ENCODE measurements around the gene PCBP3.
A peak's percentile ranks its signal among the peaks of the same experiment; 100 is the strongest.
"Not testable (repeated sequence)": the region's sequence is repeated elsewhere in the genome, so short reads cannot be mapped to it uniquely, and the experiment has no call there.

Gene PCBP3

GRCh38 chr21:45885930-45886601 lies 242.5 kb downstream of the PCBP3 start:
- DNase-seq, result not testable (repeated sequence)

- no peak for DNase-seq
Measured at GRCh38 chr21:45886610-45887026, 243.1 kb downstream of the PCBP3 start.

GRCh38 chr21:45887120-45887611 lies 243.6 kb downstream of the PCBP3 start:
- no peak for DNase-seq

- DNase-seq, result no peak
Measured at GRCh38 chr21:45887788-45888187, 244.3 kb downstream of the PCBP3 start.

GRCh38 chr21:45888386-45889009 lies 245.0 kb downstream of the PCBP3 start:
- DNase-seq, result no peak

GRCh38 chr21:45889256-45889655 lies 245.7 kb downstream of the PCBP3 start:
- no peak for DNase-seq

- no peak for DNase-seq
Measured at GRCh38 chr21:45889961-45890360, 246.4 kb downstream of the PCBP3 start.

- no peak for DNase-seq
Measured at GRCh38 chr21:45891388-45892155, 248.0 kb downstream of the PCBP3 start.

GRCh38 chr21:45892156-45892915 lies 248.8 kb downstream of the PCBP3 start:
- peak in 1 of 2 experiments; percentile 6 for DNase-seq

GRCh38 chr21:45892916-45893739 lies 249.6 kb downstream of the PCBP3 start:
- DNase-seq, result no peak

GRCh38 chr21:45893740-45894449 lies 250.4 kb downstream of the PCBP3 start:
- no peak for DNase-seq

GRCh38 chr21:45894450-45894825 lies 250.9 kb downstream of the PCBP3 start:
- DNase-seq, result no peak

- DNase-seq, result no peak
Measured at GRCh38 chr21:45894906-45895777, 251.6 kb downstream of the PCBP3 start.

GRCh38 chr21:45895778-45896370 lies 252.3 kb downstream of the PCBP3 start:
- DNase-seq, result no peak

GRCh38 chr21:45896431-45896830 lies 252.9 kb downstream of the PCBP3 start:
- DNase-seq, result not testable (repeated sequence)

- DNase-seq, result no peak
Measured at GRCh38 chr21:45897191-45898027, 253.9 kb downstream of the PCBP3 start.

GRCh38 chr21:45898028-45898350 lies 254.5 kb downstream of the PCBP3 start:
- DNase-seq, result no peak

GRCh38 chr21:45898781-45899180 lies 255.3 kb downstream of the PCBP3 start:
- DNase-seq, result no peak

Data from Kasumi-1 (cell line).